B cell (primary cell): ENCODE measurements around the gene ATP1B2.

Source experiments
- EZH2 ChIP-seq: IDR thresholded peaks from 2 replicates; pipeline ENCODE4 v1.6.1; 2012; ENCODE audit warnings: borderline replicate concordance, low read depth, mild to moderate bottlenecking, moderate library complexity, low read length; ENCODE audit not compliant: insufficient read depth, poor library complexity, severe bottlenecking
- TF ChIP-seq, protein P1 (sequence below): fragments of 200-600 bp; IDR thresholded peaks from one replicate; pipeline ENCODE4 v1.8.0; 2022; ENCODE audit warnings: antibody characterized with exemption, mild to moderate bottlenecking

DNA sequence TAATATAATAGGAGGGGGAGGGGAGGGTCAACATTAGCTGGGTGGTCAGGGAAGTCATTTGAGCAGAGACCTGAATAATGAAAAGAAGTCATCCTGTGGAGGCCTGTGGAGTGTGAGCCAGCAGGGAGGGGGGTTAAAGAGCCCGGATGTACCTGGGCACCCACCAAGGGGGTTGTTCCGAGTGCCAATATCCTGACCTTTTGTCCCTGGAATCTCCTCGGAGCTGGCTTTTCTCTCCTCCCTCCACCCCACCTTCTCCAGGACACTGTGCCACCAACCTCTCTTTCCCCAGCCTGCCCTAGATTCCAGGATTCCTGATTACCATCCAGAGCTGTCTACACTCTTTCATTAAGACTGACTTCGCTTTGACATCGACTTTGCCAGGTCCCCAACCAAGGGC lies 14.6 kb upstream of the ATP1B2 start:
- TF ChIP-seq, protein P1, sequence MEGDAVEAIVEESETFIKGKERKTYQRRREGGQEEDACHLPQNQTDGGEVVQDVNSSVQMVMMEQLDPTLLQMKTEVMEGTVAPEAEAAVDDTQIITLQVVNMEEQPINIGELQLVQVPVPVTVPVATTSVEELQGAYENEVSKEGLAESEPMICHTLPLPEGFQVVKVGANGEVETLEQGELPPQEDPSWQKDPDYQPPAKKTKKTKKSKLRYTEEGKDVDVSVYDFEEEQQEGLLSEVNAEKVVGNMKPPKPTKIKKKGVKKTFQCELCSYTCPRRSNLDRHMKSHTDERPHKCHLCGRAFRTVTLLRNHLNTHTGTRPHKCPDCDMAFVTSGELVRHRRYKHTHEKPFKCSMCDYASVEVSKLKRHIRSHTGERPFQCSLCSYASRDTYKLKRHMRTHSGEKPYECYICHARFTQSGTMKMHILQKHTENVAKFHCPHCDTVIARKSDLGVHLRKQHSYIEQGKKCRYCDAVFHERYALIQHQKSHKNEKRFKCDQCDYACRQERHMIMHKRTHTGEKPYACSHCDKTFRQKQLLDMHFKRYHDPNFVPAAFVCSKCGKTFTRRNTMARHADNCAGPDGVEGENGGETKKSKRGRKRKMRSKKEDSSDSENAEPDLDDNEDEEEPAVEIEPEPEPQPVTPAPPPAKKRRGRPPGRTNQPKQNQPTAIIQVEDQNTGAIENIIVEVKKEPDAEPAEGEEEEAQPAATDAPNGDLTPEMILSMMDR = no peak
- TF ChIP-seq EZH2 = no peak
